HL-60 (cell line): Measurements from ENCODE around the gene RNF224.

Experiments used
- DNase-seq, 2 experiments: peaks; one replicate each; pipeline ENCODE4 v3.0.0-alpha.2; 2010 to 2020; ENCODE audit warnings: low read depth in 1 of 2, low spot score in 1 of 2
- H3K27ac ChIP-seq: fragments of 250-450 bp; sonication (Bioruptor Pico); replicated peaks from 2 replicates; pipeline ENCODE4 v1.5.1; 2020; ENCODE audit warnings: mild to moderate bottlenecking, moderate library complexity
- H3K27me3 ChIP-seq: fragments of 250-450 bp; sonication (Bioruptor Pico); 2 replicates; pipeline ENCODE4 v1.5.1; 2021; ENCODE audit warnings: mild to moderate bottlenecking, moderate library complexity; ENCODE audit not compliant: insufficient read depth, poor library complexity, severe bottlenecking
- H3K4me3 ChIP-seq: replicated peaks from 2 replicates; pipeline ENCODE4 v1.5.1; 2011; ENCODE audit warnings: mild to moderate bottlenecking, control low read depth, low read length; ENCODE audit not compliant: insufficient read depth
- CTCF ChIP-seq: IDR thresholded peaks from one replicate; pipeline ENCODE4 v1.5.1; 2011; ENCODE audit warnings: low read length, control low read depth, inconsistent platforms; ENCODE audit not compliant: insufficient read depth
- GABPA ChIP-seq: IDR thresholded peaks from 2 replicates; pipeline ENCODE4 v1.6.1; 2012; ENCODE audit warnings: low read depth
- POLR2AphosphoS5 ChIP-seq: IDR thresholded peaks from 2 replicates; pipeline ENCODE4 v1.6.1; 2012; ENCODE audit warnings: low read depth
- SPI1 ChIP-seq: IDR thresholded peaks from 2 replicates; pipeline ENCODE4 v1.6.1; 2012; ENCODE audit warnings: low read depth, mild to moderate bottlenecking, borderline replicate concordance
- TF ChIP-seq, protein P1 (sequence below): IDR thresholded peaks from 2 replicates; pipeline ENCODE4 v1.6.1; 2012; ENCODE audit warnings: low read depth; ENCODE audit not compliant: insufficient replicate concordance

The RNF224 gene

DNA sequence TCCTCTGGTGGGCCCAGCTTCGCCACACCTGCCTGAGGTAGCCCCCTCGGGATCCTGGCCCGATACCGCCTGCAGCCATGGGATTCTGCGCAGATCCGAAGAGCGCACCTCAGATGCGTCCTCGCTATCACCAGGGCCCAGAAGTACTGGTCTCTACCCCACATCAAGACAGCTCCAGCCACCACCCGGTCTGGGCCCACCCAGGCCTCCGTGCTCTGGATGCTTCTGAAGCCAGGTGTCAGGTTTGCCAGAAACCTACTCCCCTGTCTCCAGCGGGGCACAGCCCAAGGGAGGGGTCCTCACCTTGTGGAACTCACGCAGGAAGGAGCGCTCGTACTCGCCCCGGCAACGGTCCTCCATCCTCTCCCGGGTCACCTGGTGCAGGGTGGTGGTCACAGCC lies 41.4 kb upstream of the RNF224 start:
- DNase-seq = no peak
- Histone ChIP-seq H3K27ac (no peak overlapping the region), H3K27me3 (no peaks in the 10 kb centered on the region), H3K4me3 (no peak overlapping the region)
- TF ChIP-seq, protein P1, sequence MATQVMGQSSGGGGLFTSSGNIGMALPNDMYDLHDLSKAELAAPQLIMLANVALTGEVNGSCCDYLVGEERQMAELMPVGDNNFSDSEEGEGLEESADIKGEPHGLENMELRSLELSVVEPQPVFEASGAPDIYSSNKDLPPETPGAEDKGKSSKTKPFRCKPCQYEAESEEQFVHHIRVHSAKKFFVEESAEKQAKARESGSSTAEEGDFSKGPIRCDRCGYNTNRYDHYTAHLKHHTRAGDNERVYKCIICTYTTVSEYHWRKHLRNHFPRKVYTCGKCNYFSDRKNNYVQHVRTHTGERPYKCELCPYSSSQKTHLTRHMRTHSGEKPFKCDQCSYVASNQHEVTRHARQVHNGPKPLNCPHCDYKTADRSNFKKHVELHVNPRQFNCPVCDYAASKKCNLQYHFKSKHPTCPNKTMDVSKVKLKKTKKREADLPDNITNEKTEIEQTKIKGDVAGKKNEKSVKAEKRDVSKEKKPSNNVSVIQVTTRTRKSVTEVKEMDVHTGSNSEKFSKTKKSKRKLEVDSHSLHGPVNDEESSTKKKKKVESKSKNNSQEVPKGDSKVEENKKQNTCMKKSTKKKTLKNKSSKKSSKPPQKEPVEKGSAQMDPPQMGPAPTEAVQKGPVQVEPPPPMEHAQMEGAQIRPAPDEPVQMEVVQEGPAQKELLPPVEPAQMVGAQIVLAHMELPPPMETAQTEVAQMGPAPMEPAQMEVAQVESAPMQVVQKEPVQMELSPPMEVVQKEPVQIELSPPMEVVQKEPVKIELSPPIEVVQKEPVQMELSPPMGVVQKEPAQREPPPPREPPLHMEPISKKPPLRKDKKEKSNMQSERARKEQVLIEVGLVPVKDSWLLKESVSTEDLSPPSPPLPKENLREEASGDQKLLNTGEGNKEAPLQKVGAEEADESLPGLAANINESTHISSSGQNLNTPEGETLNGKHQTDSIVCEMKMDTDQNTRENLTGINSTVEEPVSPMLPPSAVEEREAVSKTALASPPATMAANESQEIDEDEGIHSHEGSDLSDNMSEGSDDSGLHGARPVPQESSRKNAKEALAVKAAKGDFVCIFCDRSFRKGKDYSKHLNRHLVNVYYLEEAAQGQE = no peak
- TF ChIP-seq CTCF = no peak
- TF ChIP-seq POLR2AphosphoS5 = no peak
- no peak for TF ChIP-seq SPI1
- TF ChIP-seq GABPA = no peak

DNA sequence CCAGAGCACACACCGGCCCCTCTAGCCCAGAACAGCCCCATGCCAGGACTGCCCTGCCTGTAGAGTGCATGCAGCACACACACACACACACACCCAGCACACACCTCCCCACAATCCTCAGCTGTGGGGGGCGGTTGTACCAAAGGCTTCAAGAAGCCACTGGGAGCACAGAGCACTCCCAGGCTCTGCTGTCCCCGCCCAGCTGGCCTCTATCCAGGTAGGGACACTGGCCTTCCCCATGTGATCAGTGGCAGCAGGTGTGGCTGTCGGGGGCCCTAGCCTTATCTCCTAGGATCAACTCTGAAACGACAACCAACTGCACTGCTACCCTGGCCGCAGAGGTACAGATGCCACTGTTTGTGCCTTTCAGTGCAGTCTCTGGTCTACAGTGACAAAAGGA lies 40.9 kb upstream of the RNF224 start:
- TF ChIP-seq GABPA (no peak), CTCF (no peak), POLR2AphosphoS5 (no peak), SPI1 (no peak)
- TF ChIP-seq, protein P1 = no peak
- no peak overlapping the region for H3K4me3 ChIP-seq
- DNase-seq = no peak
- H3K27me3 ChIP-seq = no peaks in the 10 kb centered on the region
- no peak overlapping the region for H3K27ac ChIP-seq

GRCh38 chr9:137187386-137187785 lies 39.9 kb upstream of the RNF224 start:
- H3K27ac ChIP-seq = no peak overlapping the region; the same call in 1 of the 2 replicates
- H3K27me3 ChIP-seq = no peaks in the 10 kb centered on the region
- H3K4me3 ChIP-seq = peak overlapping the region; percentile 99
- TF ChIP-seq POLR2AphosphoS5 = no peak
- DNase-seq = no peak

GRCh38 chr9:137188086-137188489 lies 39.2 kb upstream of the RNF224 start:
- peak overlapping the region; percentile 99 for H3K4me3 ChIP-seq
- no peak for DNase-seq
- TF ChIP-seq POLR2AphosphoS5 = no peak
- H3K27me3 ChIP-seq = no peaks in the 10 kb centered on the region
- H3K27ac ChIP-seq = peak overlapping the region; percentile 73

- Histone ChIP-seq H3K27me3 (no peaks in the 10 kb centered on the region), H3K4me3 (peak within 1 kb of the TSS; percentile 99), H3K27ac (peak within 1 kb of the TSS; percentile 73)
- peak; percentile 90 to 93 for DNase-seq
- TF ChIP-seq CTCF (no peak), POLR2AphosphoS5 (peak; percentile 91), SPI1 (no peak)
- TF ChIP-seq, protein P1 = no peak
Observed at GRCh38 chr9:137188490-137189296, 38.6 kb upstream of the RNF224 start, which contains the start of the genes ANAPC2 and SSNA1. TSS of gene ANAPC2 (minus strand) at chr9:137188560. CDS start at chr9:137188532, 28 bp downstream. TSS of gene SSNA1 (plus strand) at chr9:137188676. CDS start at chr9:137188727, 51 bp downstream.
